GM23338 (cell line): Measurements from ENCODE around the gene MYADM. TPM values are rescaled to one million over a fixed set of nuclear protein-coding genes. Genes with fewer than 3 reads are reported as not detected.

ENCODE experiments used
- ATAC-seq: fragments of 200-7000 bp; cut with Tn5 transposase; 3 replicates; pipeline ENCODE4 v1.9.1; 2020
- DNase-seq: peaks from one replicate; pipeline ENCODE4 v3.0.0-alpha.2; 2015; ENCODE audit warnings: low spot score
- H2AFZ ChIP-seq: fragments of 200-600 bp; sonication (generic); 2 replicates; pipeline ENCODE4 v1.8.0; 2016; ENCODE audit warnings: antibody characterized with exemption, mild to moderate bottlenecking, moderate library complexity
- H3F3A ChIP-seq: fragments of 200-600 bp; sonication (generic); replicated peaks from 2 replicates; pipeline ENCODE4 v1.8.0; 2017; ENCODE audit warnings: antibody characterized with exemption, mixed run types, low read depth
- H3K27ac ChIP-seq: fragments of 200-600 bp; sonication (generic); 2 replicates; pipeline ENCODE4 v1.6.1; 2016; ENCODE audit warnings: low read depth
- H3K27me3 ChIP-seq: fragments of 200-600 bp; sonication (generic); 2 replicates; pipeline ENCODE4 v1.8.0; 2016; ENCODE audit warnings: mild to moderate bottlenecking, mixed run types, moderate library complexity; ENCODE audit not compliant: insufficient read depth
- H3K36me3 ChIP-seq: fragments of 200-600 bp; sonication (generic); 2 replicates; pipeline ENCODE4 v1.8.0; 2016; ENCODE audit warnings: mild to moderate bottlenecking; ENCODE audit not compliant: insufficient read depth
- H3K4me1 ChIP-seq: fragments of 200-600 bp; sonication (generic); 2 replicates; pipeline ENCODE4 v1.8.0; 2016; ENCODE audit warnings: mild to moderate bottlenecking, moderate library complexity; ENCODE audit not compliant: insufficient read depth
- H3K4me2 ChIP-seq: fragments of 200-600 bp; sonication (generic); 2 replicates; pipeline ENCODE4 v1.7.1; 2017; ENCODE audit warnings: mixed run types
- H3K4me3 ChIP-seq: fragments of 200-600 bp; sonication (generic); 2 replicates; pipeline ENCODE4 v1.6.1; 2016; ENCODE audit warnings: mixed run types
- H3K79me2 ChIP-seq: fragments of 200-600 bp; sonication (generic); replicated peaks from 2 replicates; pipeline ENCODE4 v1.8.0; 2017; ENCODE audit warnings: mild to moderate bottlenecking; ENCODE audit not compliant: insufficient read depth
- H3K9me2 ChIP-seq: fragments of 200-600 bp; sonication (generic); 2 replicates; pipeline ENCODE4 v1.8.0; 2017; ENCODE audit not compliant: insufficient read depth
- H4K20me1 ChIP-seq: fragments of 200-600 bp; sonication (generic); replicated peaks from 2 replicates; pipeline ENCODE4 v1.8.0; 2017; ENCODE audit warnings: mild to moderate bottlenecking; ENCODE audit not compliant: insufficient read depth
- H3K27ac Mint-ChIP-seq: 2 replicates; pipeline ENCODE4 v1.8.0; 2020; ENCODE audit warnings: inconsistent platforms, mild to moderate bottlenecking, moderate library complexity, mixed read lengths
- H3K27me3 Mint-ChIP-seq: 3 replicates; pipeline ENCODE4 v1.8.0; 2022; ENCODE audit warnings: low read depth, mild to moderate bottlenecking, moderate library complexity, mixed read lengths, inconsistent platforms; ENCODE audit not compliant: insufficient read depth, poor library complexity
- H3K36me3 Mint-ChIP-seq: 3 replicates; pipeline ENCODE4 v1.8.0; 2021; ENCODE audit warnings: low read depth, mild to moderate bottlenecking, inconsistent platforms, moderate library complexity, mixed read lengths
- H3K4me1 Mint-ChIP-seq: 3 replicates; pipeline ENCODE4 v1.8.0; 2020; ENCODE audit warnings: mild to moderate bottlenecking, inconsistent platforms, mixed read lengths
- H3K4me3 Mint-ChIP-seq: 3 replicates; pipeline ENCODE4 v1.8.0; 2021; ENCODE audit warnings: moderate library complexity, mild to moderate bottlenecking, inconsistent platforms, mixed read lengths
- H3K9me3 Mint-ChIP-seq: 3 replicates; pipeline ENCODE4 v1.8.0; 2020; ENCODE audit warnings: moderate library complexity, mild to moderate bottlenecking, inconsistent platforms, mixed read lengths
- CREB1 ChIP-seq: fragments of 250-450 bp; sonication (Bioruptor Pico); IDR thresholded peaks from 2 replicates; pipeline ENCODE4 v1.5.0; 2020; ENCODE audit warnings: low read depth, mild to moderate bottlenecking, moderate library complexity
- CTCF ChIP-seq, 2 experiments: fragments of 200-600 bp in 1 of 2; sonication (generic) in 1 of 2; conservative IDR thresholded peaks; 2 replicates each; pipeline versions ENCODE4 v1.5.1 to v1.6.1; 2016 to 2017; ENCODE audit warnings: antibody characterized with exemption in 2 of 2, low read depth in 2 of 2, mild to moderate bottlenecking in 2 of 2, moderate library complexity in 1 of 2
- EZH2 ChIP-seq: fragments of 200-600 bp; sonication (generic); IDR thresholded peaks from one replicate; pipeline ENCODE4 v1.8.0; 2017; ENCODE audit warnings: antibody characterized with exemption, mild to moderate bottlenecking, low read depth; ENCODE audit not compliant: unreplicated experiment
- EZH2phosphoT487 ChIP-seq: fragments of 200-600 bp; sonication (generic); IDR thresholded peaks from one replicate; pipeline ENCODE4 v1.8.1; 2018; ENCODE audit warnings: antibody characterized with exemption; ENCODE audit not compliant: unreplicated experiment
- JUNB ChIP-seq: IDR thresholded peaks from one replicate; pipeline ENCODE4 v1.6.1; 2016; ENCODE audit warnings: antibody characterized with exemption; ENCODE audit not compliant: unreplicated experiment
- NANOG ChIP-seq: IDR thresholded peaks from 2 replicates; pipeline ENCODE4 v1.6.1; 2016; ENCODE audit warnings: antibody characterized with exemption, borderline replicate concordance
- POLR2AphosphoS5 ChIP-seq: IDR thresholded peaks from 2 replicates; pipeline ENCODE4 v1.6.1; 2016; ENCODE audit warnings: antibody characterized with exemption, low read depth
- STAT1 ChIP-seq: IDR thresholded peaks from one replicate; pipeline ENCODE4 v1.6.1; 2016; ENCODE audit warnings: antibody characterized with exemption; ENCODE audit not compliant: unreplicated experiment
- ZNF114 ChIP-seq: fragments of 250-450 bp; sonication (Bioruptor Pico); IDR thresholded peaks from 2 replicates; pipeline ENCODE4 v1.5.0; 2020; ENCODE audit warnings: mild to moderate bottlenecking, moderate library complexity
- ZNF331 ChIP-seq: fragments of 250-450 bp; sonication (Bioruptor Pico); IDR thresholded peaks from 2 replicates; pipeline ENCODE4 v1.5.0; 2020; ENCODE audit warnings: low read depth, mild to moderate bottlenecking, moderate library complexity
- ZNF462 ChIP-seq: fragments of 250-450 bp; sonication (Bioruptor Pico); IDR thresholded peaks from 2 replicates; pipeline ENCODE4 v1.5.0; 2020; ENCODE audit warnings: mild to moderate bottlenecking, moderate library complexity
- polyA plus RNA-seq: library from polyadenylated mRNA; unstranded; fragments of >200 nt; fragmentation: Nextera tagmentation; extraction: Ambion mirVana; gene quantifications from 2 replicates; pipeline ENCODE4 v1.2.1, GENCODE V29; 2016
- total RNA-seq: library from RNA; depleted of rRNA; stranded (reverse); fragments of >200 nt; shearing (Covaris generic); gene quantifications from 2 replicates; pipeline ENCODE4 v1.2.3, GENCODE V29; 2014
- TF ChIP-seq, protein P1 (sequence below): IDR thresholded peaks from 2 replicates; pipeline ENCODE4 v1.6.1; 2016; ENCODE audit warnings: antibody characterized with exemption
- TF ChIP-seq, protein P2 (sequence below): IDR thresholded peaks from one replicate; pipeline ENCODE4 v1.6.1; 2018; ENCODE audit warnings: antibody characterized with exemption; ENCODE audit not compliant: unreplicated experiment

Gene MYADM
- total and polyA plus RNA-seq, 2 experiments from 2014 or later: 49.9 to 57.1 TPM

GRCh38 chr19:53917356-53917755, 49.7 kb downstream of the MYADM start:
- Mint-ChIP-seq H3K4me3 (no peak overlapping the region; the same call in 2 of the 3 replicates), H3K27me3 (peaks cover 7% of the 10 kb centered on the region), H3K4me1 (peaks cover 2% of the 10 kb centered on the region; the same call in 1 of the 3 replicates), H3K9me3 (peaks cover 6% of the 10 kb centered on the region; the same call in 2 of the 3 replicates), H3K27ac (no peak overlapping the region), H3K36me3 (peaks cover 76% of the 10 kb centered on the region)
- ATAC-seq (no peak), DNase-seq (no peak)
- Histone ChIP-seq H3K4me3 (no peak overlapping the region), H3K36me3 (peaks cover 32% of the 10 kb centered on the region), H3K79me2 (peaks cover 20% of the 10 kb centered on the region; the same call in 1 of the 2 replicates), H3K4me1 (no peaks in the 10 kb centered on the region; the same call in 1 of the 2 replicates), H3K27me3 (no peaks in the 10 kb centered on the region), H2AFZ (no peak overlapping the region), H3K27ac (no peak overlapping the region), H4K20me1 (peaks cover 7% of the 10 kb centered on the region), H3F3A (peaks cover 15% of the 10 kb centered on the region; the same call in 1 of the 2 replicates), H3K4me2 (no peak overlapping the region), H3K9me2 (no peaks in the 10 kb centered on the region)
- TF ChIP-seq JUNB (no peak), ZNF331 (no peak), CTCF (conservative IDR thresholded peaks at IDR 0.05; ENCODE audit: low read depth in 2 of 2) (no peak), STAT1 (no peak), ZNF462 (CRISPR knock-in tag) (no peak), ZNF114 (CRISPR knock-in tag) (no peak), EZH2phosphoT487 (no peak), NANOG (no peak), CREB1 (CRISPR knock-in tag) (no peak), EZH2 (no peak), POLR2AphosphoS5 (no peak)
- TF ChIP-seq, protein P1, sequence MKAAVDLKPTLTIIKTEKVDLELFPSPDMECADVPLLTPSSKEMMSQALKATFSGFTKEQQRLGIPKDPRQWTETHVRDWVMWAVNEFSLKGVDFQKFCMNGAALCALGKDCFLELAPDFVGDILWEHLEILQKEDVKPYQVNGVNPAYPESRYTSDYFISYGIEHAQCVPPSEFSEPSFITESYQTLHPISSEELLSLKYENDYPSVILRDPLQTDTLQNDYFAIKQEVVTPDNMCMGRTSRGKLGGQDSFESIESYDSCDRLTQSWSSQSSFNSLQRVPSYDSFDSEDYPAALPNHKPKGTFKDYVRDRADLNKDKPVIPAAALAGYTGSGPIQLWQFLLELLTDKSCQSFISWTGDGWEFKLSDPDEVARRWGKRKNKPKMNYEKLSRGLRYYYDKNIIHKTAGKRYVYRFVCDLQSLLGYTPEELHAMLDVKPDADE: no peak
- TF ChIP-seq, protein P2, sequence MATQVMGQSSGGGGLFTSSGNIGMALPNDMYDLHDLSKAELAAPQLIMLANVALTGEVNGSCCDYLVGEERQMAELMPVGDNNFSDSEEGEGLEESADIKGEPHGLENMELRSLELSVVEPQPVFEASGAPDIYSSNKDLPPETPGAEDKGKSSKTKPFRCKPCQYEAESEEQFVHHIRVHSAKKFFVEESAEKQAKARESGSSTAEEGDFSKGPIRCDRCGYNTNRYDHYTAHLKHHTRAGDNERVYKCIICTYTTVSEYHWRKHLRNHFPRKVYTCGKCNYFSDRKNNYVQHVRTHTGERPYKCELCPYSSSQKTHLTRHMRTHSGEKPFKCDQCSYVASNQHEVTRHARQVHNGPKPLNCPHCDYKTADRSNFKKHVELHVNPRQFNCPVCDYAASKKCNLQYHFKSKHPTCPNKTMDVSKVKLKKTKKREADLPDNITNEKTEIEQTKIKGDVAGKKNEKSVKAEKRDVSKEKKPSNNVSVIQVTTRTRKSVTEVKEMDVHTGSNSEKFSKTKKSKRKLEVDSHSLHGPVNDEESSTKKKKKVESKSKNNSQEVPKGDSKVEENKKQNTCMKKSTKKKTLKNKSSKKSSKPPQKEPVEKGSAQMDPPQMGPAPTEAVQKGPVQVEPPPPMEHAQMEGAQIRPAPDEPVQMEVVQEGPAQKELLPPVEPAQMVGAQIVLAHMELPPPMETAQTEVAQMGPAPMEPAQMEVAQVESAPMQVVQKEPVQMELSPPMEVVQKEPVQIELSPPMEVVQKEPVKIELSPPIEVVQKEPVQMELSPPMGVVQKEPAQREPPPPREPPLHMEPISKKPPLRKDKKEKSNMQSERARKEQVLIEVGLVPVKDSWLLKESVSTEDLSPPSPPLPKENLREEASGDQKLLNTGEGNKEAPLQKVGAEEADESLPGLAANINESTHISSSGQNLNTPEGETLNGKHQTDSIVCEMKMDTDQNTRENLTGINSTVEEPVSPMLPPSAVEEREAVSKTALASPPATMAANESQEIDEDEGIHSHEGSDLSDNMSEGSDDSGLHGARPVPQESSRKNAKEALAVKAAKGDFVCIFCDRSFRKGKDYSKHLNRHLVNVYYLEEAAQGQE: no peak
